Measurements from ENCODE around the gene FMN2.
"Not testable (repeated sequence)": the region's sequence is repeated elsewhere in the genome, so short reads cannot be mapped to it uniquely, and the experiment has no call there.

FMN2 gene

DNA sequence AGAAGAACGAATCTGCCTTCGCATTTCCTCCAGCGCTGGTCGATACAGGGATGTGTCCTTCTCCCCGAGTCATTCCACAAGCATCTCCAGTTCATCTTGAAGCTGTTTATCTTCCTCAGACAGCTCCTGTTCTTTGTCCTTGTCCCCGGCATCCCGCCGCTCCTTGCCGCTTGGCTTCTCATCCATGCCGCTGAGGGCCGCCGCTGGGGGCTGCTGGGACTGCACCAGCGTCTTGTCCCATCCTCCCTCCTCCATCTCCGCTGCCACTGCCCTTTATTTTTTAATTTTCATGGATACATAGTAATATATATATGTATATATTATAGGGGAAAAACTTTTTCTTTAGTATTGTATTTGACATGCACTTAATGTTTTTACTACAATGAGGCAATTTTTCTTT lies 53.4 kb downstream of the FMN2 start:
- DNase-seq: no peak

DNA sequence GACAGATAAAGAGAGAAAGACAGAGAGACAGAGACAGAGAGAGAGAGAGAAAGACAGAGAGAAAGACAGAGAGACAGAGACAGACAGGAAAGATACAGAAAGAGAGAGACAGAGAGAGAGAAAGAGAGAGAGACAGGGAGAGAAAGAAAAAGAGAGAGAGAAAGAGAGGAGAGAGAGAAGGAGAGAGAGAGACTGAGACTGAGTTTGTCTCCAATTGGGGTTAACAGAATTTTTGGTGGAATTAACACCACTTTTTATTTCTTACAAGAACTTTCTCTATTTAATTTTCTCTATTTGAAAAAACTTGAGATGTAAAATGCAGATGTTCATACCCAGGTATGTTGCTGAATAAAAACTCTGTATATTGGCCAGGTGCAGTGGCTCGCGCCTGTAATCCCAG lies 56.6 kb downstream of the FMN2 start:
- DNase-seq: no peak

- DNase-seq: no peak
Measured at GRCh38 chr1:240149484-240150094, 57.9 kb downstream of the FMN2 start.

- no peak for DNase-seq
Measured at GRCh38 chr1:240151136-240151735, 59.6 kb downstream of the FMN2 start.

DNA sequence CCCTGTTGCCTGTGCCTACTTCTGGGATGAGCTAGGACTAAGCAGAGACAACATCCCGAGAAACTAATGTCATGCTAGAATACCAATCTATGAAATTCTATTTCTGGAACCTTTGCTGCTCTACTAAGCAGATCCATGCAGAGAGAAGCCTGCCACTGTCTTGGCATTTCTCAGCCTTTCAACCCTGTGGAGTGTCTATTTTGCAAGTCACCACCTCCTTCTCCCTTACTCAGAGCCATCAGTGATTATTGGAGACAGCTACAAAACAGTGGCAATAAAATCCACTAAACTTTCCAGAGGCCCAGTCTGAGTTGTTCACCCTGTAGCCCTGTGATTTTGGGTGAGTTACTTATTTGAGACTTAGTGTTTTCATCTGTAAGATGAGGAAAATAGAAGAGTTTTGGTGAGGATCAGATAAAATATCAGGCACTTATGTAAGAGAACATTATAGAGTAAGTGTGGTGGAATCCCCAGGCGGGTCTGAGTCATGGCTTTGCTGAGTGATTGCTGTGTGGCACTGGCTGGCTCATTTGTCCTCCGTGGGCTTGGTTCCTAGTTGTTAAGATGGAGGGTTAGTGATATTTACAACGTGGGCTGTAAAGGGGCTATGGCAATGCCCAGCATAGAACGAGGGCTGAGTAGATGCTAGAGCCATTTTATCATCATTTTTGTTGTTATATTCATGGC lies 61.1 kb downstream of the FMN2 start:
- no peak for DNase-seq

GRCh38 chr1:240155605-240156004 lies 63.9 kb downstream of the FMN2 start:
- no peak for DNase-seq

DNA sequence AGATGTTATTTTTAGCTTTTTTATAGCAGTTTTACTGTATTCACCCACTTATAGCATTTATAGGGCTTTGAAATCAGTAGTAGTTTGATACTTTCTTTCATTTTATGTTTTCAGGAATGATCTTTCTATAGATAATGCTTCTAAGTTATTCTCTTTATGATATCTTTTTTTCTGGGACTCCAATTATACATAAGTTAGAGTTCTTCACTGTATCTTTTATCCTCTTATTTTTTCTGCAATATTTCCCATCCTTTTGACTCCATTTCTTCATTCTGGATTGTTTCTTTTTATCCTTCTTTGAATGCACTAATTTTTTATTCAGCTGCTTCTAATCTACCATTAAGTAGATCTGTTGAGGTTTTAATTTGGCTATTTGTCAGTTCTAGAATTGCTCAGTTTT lies 73.1 kb downstream of the FMN2 start:
- DNase-seq: no peak

- DNase-seq: no peak
Measured at GRCh38 chr1:240169188-240169587, 77.5 kb downstream of the FMN2 start.

GRCh38 chr1:240170266-240170665 lies 78.6 kb downstream of the FMN2 start:
- no peak for DNase-seq

GRCh38 chr1:240170806-240171205 lies 79.1 kb downstream of the FMN2 start:
- no peak for DNase-seq

- DNase-seq: no peak
Measured at GRCh38 chr1:240171907-240172306, 80.2 kb downstream of the FMN2 start.

DNA sequence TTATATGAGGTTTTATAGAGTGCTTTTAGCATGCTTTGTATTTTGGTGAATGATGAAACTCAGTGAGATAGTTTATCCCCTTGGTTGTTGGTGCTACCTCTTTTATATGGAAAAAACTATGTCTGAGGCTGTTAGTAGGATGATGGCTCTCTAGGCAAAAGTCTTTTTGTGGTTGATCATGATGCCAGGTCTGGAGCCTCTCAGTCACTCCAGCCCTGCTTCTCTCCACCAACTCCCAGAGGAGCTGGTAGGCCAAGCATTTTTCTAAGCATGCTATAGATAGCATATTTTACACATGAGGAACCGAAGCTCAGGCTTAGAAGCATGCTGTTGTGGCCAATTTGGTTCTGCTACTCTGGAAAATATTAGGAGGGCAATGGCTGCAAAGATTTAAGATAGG lies 82.2 kb downstream of the FMN2 start:
- no peak for DNase-seq

- DNase-seq: no peak
Measured at GRCh38 chr1:240174734-240175133, 83.1 kb downstream of the FMN2 start.

DNA sequence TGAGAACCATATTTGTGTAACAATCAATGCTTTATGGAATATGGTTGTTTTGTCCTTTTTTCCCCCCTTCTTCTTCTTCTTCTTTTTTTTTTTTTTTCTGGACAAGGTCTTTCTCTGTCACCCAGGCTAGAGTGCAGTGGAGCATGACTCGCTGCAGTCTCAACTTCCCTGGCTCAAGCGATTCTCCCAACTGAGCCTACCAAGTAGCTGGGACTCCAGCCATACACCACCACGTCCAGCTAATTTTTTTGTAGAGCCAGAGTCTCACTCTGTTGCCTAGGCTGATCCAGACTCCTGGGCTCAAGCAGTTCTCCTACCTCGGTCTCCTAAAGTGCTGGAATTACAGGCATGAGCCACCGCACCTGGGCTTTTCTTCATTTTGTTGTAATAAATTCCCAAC lies 86.7 kb downstream of the FMN2 start:
- no peak for DNase-seq

DNA sequence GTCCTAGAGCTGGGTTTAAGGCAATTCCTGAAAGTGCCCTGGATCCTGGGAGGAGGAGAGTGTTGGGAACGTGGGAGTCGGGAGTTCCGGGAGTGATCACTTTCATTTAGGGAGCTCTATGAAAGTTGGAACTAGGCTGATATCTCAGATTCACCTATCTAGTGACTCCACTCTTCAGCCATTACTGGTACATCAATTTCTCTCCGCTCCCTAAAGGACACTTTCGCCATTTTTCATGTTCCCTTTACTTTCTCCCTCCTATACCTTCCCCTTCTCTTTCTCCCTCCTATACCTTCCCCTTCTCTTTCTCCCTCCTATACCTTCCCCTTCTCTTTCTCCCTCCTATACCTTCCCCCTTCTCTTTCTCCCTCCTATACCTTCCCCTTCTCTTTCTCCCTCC lies 93.0 kb downstream of the FMN2 start:
- DNase-seq: not testable (repeated sequence)

- DNase-seq: no peak
Measured at GRCh38 chr1:240188139-240188538, 96.5 kb downstream of the FMN2 start.

DNA sequence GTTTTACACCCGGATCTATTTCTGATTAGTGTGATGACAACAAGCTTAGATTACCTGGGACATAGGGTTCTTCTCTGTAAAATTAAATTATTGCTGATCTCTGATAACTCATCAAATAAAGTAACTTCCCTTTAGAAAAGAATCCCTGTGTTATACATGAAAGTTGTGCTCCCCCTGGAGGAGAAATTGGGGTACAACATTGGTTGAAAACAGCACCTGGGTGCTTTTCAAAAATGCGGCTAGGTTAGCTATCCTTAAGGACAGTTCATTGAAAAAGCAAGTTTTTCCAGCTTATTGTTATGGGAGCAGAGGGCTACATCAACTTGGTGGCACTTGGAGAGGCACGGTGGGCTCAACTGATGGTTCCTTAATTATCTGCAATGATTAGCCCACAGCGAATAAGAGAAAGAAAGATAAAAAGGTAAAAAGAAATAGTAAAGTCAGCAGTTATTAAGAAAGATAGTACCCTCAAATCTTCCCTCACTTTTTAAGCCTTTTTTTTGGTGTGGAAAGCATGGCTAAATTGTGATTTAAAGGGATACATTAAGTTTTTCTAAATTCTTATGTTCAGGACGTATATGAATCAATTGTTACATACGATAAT lies 97.8 kb downstream of the FMN2 start:
- DNase-seq: no peak

DNA sequence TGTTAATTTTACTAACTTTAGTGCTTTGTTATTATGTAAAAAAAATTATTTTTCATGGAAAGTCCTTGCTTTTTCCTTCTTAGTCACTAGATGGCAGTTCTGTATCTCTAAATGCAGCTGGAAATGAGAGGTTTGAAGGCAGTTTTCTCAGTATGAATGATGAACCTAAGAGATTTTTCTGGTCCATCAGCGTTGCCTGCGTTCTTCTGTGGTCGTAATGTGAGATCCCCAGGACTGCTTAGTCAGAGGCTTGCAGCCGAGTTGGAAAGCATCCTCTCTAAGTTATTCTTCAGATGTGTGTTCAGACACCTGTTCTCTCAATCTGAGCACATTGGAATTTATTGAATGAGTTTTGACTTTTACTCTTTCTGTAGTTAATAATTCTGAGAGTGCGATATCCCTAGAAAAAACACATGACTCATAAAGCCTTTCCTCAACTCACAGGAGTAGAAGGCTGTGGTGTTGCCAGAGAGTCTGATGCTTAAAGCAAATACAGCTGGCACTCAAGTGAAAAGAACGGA lies 99.3 kb downstream of the FMN2 start:
- peak; percentile 60 for DNase-seq

DNA sequence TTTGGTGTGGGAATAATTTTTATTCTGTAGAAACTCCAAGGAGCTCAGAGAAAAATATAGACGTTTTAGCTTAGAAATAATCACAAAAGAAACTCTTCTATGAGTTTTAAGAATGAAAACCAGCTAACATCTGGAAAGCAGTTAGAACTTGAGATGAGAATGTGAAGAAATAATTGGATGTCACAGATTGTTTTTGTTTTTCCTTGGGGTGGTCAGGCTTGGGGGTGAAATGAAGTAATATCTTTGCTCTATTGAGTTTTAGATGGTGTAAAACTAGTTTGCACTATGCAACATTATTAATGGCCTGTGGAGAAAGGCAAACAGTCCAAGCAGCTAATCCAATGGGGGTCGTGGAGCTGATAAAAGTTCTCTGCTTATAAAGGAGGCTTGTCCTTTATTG lies 101.2 kb downstream of the FMN2 start:
- DNase-seq: no peak

DNA sequence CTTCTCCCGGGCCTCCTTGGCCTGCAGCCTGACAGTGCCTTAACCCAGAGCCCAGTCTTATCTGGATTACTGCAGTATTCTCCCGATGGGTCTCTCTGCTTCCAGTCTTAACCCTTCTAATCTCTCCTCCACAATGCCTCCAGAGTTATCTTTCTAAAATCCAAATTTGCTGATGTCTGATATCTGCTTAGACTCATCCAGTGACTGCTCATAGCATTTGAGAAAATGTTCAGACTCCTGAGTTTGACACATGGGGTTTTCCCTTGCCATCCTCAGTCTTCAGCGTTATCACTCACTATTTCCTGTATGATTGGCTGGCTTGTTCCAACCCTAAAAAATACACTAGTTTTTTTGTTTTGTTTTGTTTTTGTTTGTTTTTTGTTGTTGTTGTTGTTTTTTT lies 102.0 kb downstream of the FMN2 start:
- no peak for DNase-seq

DNA sequence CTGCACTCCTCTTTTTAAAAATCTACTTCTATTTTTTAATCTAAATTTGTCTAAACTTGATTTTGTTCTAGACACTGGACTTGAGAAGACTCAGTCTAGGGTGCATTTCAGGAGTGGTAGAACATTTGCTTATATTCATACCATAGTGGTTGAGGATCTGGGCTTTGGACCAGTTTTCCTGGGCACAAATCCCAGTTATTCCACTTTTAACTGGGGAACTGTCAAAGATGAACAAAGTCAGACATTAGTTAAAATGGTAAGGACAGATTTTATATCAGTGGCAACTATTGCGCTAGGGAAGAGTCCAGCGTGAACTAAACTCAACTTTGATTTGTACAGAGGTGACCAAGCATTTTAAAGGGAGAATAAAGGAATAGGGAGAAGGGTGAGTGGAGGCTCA lies 102.4 kb downstream of the FMN2 start:
- no peak for DNase-seq

DNA sequence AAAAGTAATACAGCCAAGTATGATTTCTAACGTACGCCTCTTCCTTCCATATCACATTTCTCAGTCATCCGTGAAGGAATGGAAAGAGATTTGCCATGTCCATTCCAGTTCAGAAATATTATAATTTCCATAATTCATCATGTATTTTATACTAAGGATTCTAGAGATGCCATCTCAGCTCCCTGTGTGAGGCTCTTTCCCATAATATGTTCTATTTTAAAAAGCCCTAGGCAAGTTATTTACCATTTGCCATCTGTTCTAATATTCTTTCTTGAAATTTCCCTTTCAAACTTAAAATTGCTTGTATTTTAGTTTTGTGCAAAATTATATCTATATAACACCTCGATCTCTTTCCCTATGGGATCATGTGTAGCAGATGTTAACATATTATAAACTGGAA lies 106.7 kb downstream of the FMN2 start:
- no peak for DNase-seq

DNA sequence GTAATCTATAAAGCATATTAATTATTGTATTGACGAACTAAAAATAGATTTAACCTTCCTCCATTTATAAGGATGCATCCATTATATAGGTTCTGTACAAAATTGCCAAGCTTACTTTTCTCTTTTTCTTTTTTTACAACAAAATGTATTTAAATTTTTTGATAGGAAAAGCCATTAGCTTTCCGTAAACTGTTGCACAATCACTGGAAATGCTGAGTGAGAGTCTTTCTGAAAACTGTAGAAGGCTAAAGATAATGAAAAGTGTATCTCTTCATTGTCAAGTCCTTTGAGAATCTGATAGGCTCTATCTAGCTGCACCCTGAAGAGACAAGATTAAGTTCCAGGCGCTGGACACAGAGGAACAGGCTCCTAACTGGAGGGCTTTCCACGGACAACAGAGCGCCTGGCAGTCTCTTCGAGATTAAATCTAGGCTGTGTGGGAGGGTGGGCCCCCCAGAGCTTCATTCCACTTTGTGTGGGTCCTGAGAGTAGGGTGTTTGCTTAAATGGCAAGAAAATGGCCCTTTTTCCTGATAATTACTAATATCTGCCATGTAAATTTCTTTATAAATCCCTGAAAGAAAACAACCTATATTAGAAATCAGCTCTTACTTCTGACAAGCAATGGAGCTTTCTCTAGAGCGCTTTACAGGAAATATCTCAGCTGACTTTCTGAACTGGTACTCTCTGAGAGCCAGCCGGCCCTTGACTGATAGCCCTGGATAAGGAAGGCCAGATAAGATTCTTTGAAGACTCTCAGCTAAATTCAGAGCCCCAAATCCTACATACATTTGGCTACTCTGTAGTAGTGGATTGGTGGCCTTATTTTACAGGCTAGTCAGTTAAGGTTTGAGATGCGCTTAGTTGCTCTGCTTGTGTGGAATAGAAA lies 108.3 kb downstream of the FMN2 start:
- no peak for DNase-seq

Data from NCI-H2107 (cell line).